NCI-H187 (cell line): ENCODE measurements around the gene UPF3A.
"Not testable (repeated sequence)": the region's sequence is repeated elsewhere in the genome, so short reads cannot be mapped to it uniquely, and the experiment has no call there.

Source experiments
- DNase-seq, 2 experiments: peaks; one replicate each; lab custom pipeline; 2025; lab: John Stamatoyannopoulos, UW

Gene UPF3A

GRCh38 chr13:114264313-114264712, 17.1 kb upstream of the UPF3A start:
- not testable (repeated sequence) for DNase-seq

GRCh38 chr13:114264886-114265611, 16.4 kb upstream of the UPF3A start:
- DNase-seq = no peak

GRCh38 chr13:114266241-114266640, 15.2 kb upstream of the UPF3A start:
- DNase-seq = no peak

DNA sequence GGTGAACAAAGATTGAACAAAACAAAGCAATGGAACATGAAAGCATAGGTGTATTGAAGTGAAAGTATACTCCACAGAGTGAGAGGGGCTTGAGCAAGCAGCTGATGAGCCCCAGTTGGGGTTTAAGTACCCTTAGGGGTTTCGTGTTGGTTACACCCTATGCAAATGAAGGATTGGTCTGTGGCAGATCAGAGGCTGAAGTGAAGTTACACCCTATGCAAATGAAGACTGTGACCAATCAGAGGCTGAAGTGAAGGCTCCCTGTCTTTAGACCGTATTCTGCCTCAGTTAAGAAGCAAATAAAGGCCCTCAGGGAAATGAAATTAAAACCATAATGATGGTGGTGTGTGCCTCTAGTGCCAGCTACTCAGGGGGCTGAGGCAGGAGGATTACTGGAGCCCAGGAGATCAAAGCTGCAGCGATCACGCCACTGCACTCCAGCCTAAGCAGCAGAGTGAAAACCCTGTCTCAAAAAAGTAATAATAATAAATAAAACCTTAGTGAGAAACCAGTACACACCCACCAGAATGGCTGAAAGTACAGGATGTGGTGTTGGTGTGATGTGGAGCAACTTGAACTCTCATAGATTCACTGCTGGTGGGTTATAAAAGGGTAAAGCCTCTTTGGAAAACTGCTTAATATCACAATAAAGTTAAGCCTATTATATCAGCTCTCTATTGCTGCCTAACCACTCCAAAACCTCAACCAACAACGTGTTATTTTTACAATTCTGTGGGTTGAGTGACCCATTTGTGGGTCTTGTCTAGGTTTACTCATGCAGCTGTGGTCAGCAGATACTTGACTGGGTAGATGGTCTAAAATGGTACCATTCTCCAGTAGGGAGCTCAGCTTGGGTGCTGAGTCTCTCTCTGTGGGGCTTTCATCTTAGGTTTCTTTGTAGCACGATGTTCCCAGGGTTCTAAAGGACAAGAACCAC, 12.8 kb upstream of the UPF3A start:
- no peak for DNase-seq

- DNase-seq = no peak
Observed at GRCh38 chr13:114269281-114269770, 12.1 kb upstream of the UPF3A start.

DNA sequence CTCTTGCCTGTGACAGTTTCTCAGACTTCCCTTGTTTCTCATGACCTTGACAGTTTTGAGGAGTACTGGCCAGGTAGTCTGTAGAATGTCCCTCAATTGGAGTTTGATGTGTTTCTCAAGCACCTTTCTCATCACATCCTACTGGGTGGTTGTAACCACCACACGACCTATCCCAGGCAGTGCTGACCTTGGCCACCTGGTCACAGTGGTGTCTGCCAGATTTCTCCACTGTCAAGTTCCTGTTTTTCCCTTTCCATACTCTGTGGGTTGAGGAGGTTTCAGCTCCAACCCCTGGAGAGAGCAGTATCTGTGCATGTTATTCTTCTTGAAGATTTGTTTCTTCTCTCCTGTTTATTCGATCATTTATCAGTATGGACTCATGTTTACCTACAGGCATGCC, 8.4 kb upstream of the UPF3A start:
- DNase-seq = no peak

DNA sequence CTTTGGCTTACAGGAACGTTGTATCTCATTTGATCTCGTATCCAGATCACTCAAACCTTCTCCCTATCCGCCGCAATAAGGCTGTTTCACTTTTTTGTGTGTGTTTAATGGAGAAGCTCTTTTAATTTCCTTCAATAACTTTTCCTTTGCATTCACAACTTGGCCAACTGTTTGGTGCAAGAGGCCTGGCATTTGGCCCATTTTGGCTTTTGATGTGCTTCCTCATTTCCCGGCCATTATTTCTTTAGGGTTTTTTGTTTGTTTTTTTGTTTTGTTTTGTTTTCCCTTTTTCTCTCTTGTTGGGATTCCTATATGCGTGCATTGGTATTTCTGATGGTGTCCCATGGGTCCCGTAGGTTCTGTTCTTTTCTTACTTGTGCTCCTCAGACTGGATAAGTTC, 6.1 kb upstream of the UPF3A start:
- DNase-seq = no peak

DNA sequence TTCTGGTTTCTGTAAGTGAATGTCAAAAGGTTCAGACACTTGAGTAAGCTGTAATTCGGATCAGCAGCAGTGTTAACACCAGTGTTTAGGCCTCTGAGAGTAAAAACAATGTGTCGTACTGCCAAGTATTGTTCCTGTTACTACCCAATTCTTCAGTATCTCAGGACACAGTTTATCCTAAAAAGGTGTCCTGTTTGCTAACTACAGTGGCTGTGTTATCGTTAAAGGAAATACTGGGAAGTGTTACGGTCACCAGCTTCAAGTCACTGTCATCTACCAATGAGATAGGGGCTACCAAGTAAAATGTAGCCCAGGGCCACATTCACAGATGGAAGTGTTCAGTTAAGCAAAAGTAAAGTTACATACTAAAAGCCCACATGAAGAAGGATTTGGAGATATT, 2.3 kb upstream of the UPF3A start:
- no peak for DNase-seq

DNA sequence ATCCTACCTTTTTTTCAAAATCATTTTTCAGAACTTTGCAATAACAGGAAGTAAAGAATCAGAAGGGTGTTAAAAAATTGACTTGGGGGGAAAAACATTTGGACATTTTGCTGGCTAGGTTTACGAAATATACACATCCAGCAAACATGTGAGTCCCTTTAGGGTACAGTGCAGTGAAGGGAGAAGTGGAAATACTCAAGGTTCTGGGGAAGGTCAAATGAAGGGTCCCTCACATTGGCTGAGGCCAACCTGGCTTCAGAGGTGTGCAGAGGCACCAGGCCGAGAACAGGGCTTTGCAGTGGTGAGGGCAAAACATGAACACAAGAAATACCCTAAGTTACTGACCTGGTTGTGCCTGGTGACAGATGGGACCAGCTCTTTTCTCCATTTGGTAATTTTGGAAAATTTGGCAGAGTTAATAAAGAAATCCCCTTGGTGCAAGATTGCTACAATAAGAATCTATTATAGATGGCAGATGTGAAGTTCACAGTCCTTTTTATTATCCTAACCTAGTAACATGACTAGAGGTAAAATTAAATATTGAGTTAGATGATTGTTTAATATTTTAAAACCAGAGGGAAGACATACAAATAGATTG, 1.5 kb upstream of the UPF3A start:
- no peak for DNase-seq

DNA sequence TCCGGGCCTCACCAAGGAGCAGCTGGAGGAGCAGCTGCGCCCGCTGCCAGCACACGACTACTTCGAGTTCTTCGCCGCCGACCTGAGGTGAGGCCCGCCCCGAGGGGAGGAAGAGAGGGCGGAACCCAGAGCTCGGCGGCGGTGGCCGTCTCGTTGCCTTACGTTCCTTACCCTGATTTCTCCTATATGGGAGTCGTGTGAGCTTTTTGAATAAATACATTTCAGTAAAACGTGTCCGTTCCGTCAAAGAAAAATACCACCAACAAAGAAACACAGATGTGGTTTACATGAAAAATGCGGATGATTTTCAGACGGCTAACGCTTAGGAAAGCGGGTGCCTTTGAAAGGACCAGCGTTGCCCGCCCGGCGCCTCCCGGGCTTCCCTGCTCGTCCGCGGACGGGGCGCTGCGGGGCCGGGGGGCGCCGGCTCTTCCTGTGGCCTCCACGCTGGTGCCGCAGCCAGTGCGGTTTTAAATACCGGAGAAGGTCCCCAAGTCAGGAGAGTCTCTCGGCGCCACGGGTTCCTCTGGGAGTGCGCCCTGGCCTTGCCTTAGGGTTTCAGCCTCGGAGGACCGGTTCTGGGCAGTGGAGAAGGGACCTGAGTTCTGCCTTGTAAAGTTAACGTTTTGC, 755 bp downstream of the UPF3A start:
- peak; percentile 91 to 97 for DNase-seq

GRCh38 chr13:114283576-114283975, 2.2 kb downstream of the UPF3A start:
- DNase-seq = no peak

GRCh38 chr13:114284680-114285079, 3.3 kb downstream of the UPF3A start:
- no peak for DNase-seq

DNA sequence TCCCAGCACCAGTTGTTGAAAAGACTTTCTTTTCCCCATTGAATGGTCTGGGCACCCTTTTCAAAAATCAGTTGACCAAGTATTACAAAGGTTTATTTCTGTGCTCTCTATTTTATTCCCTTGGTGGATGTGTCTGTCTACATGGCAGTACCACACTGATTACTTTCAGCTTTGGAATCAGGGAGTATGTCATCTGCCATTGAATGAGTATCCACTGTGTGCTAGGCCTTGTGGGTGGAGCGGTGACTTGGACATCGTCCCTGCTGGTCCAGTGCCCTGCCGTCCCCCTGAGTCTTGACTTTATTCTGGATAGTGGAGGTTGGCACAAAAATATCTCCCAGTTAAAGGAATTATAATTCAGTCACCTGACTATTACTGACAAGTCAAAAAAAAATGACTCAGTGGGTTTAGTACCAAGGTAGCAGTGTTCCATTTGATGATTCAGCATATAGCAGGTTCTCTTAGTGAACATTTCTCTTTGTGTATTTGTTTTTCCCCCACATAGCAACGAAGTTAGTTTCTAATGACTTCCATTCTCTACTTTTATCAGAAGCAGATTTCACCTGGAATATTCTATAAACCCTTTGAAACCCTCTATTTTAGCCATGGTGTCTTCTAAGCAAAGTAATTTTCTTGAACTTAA, 3.9 kb downstream of the UPF3A start:
- DNase-seq = no peak

DNA sequence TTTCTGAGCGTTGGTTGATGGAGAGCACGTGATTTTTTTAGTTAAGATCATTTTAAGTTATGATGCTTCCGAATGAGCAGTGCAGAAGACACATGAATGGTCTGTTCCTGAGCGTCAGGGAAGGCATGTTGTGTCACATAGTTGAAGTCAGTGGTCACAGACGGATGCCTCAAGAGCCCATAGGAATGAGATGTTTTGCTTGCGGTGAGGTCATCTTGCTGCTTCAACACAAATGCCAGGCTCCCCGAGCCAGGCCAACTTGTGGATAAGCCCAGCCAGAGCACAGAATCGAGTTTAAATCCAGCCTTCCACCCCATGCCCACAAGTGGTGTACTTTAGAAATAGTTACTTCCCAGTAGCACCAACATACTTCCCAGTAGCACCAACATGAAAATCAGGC, 5.4 kb downstream of the UPF3A start:
- no peak for DNase-seq

DNA sequence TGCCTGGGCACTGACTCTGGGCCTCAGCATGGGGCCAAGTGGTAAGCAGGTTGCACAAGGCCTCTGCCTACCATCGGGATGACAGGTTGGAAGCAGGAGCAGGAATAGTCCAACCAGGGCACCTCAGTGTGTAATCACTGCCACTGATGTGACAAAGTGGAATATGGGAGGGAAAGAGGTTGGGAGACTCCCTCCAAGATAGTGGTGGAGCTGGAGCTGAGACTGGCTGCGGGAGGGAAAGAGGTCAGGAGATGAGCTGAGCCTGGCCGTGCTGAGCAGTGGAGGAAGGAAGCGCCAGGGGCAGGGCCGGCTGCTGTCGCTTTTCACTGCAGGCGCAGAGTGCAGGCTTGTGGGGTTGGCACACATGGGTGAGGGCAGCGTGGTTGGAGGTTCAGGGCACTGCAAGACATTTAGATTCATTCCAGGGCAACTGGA, 6.8 kb downstream of the UPF3A start:
- DNase-seq = no peak

DNA sequence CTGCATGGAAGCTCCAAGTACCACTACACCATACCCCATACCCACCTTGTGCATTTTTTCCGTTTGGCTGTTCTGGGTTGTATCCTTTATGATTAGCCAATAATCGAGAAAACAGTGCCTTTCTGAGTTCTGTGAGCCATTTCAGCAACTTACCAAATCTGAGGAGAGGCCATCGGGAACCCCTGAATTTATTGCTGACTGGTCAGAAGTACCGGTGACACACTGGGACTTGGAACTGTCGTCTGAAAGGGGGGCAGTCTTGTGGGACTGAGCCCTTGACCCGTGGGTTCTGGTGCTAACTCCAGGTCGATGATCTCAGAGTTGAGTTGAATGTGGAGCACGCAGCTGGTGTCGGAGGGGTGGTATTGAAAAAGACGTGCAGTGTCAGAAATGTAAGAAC, 15.0 kb downstream of the UPF3A start:
- no peak for DNase-seq

GRCh38 chr13:114296902-114297301, 15.5 kb downstream of the UPF3A start:
- DNase-seq = no peak

- no peak for DNase-seq
Observed at GRCh38 chr13:114298866-114299265, 17.5 kb downstream of the UPF3A start.

GRCh38 chr13:114299604-114300305, 18.4 kb downstream of the UPF3A start:
- no peak for DNase-seq

DNA sequence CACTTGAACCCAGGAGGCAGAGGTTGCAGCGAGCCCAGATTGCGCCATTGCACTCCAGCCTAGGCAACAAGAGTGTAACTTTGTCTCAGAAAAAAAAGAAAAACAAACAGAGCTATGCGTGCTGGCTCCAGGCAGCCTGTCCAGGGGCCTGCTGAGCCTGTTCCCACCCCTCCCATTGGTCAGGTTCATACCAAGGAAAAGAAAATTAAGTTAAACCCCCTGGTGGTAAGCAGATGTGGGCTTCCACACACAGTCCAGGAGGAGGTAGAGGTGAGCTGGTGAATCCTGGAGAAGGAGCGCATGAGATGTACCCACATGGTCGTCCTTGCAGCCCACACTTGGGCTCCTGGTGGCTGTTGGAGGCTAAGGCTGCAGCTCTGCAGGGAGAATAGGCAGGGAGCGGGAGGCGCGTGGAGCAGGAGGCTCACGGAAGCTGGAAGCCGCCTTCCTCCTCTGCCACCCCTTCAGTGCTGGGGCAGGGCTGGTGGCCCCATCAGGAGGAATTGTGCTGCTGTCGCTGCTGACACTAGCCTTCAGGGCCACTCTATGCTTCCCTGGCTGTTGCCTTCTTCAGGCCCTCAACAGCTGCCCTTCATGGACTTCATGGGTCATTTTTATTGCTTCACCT, 22.4 kb downstream of the UPF3A start:
- no peak for DNase-seq
